ENCODE measurements around the gene ADAMTS6.

The ADAMTS6 gene

GRCh38 chr5:65142511-65143011 is 339.2 kb downstream of the ADAMTS6 start:
- no peak for TF ChIP-seq CTCF (IDR thresholded peaks at IDR 0.05)

GRCh38 chr5:65142016-65142415 is 339.7 kb downstream of the ADAMTS6 start:
- no peak for TF ChIP-seq CTCF (IDR thresholded peaks at IDR 0.05)

GRCh38 chr5:65141493-65141892 is 340.2 kb downstream of the ADAMTS6 start:
- TF ChIP-seq CTCF (IDR thresholded peaks at IDR 0.05) = no peak

- TF ChIP-seq CTCF (IDR thresholded peaks at IDR 0.05) = no peak
Observed at GRCh38 chr5:65137631-65138030, 344.1 kb downstream of the ADAMTS6 start.

GRCh38 chr5:65133477-65134110 is 348.1 kb downstream of the ADAMTS6 start:
- no peak for TF ChIP-seq CTCF (IDR thresholded peaks at IDR 0.05)

- no peak for TF ChIP-seq CTCF (IDR thresholded peaks at IDR 0.05)
Observed at GRCh38 chr5:65132386-65132785, 349.3 kb downstream of the ADAMTS6 start.

GRCh38 chr5:65128226-65128625 is 353.5 kb downstream of the ADAMTS6 start:
- TF ChIP-seq CTCF (IDR thresholded peaks at IDR 0.05) = no peak
